ENCODE results near the gene CERK.

The CERK gene

DNA sequence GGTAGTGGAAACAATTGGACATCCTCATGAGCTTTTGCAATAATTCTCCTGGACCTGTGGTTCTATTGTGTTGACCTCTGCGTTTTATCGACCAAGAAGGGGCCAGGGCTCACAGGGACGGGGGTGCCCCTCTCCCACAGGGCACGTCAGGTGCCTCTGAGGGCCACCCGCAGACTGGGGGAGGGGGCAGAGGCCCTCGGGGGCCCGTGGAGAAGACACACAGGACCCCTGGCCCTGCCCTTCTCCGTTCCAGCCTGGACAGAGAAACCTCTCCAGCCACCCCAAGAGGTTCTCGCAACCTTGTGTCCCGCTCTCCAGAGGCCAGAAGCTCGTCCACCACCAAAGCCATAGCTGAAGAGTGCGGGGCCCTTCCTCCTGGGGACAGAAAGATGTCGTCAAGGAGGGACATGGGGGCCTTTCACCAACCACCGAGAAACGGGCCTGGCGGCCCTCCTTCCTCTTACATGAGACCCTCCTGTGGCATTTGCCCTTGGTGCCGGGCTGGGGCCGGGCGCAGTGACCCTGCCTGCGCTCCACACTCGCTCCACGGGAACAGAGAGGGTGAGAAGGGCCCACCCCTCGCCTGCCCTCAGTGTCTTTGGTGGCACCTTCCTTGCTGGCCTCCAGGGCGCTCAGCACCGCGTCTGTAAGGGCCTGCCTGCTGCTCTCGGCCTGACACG lies 60.6 kb downstream of the CERK start:
- DNase-seq (ENCODE audit: low spot score): no peak

DNA sequence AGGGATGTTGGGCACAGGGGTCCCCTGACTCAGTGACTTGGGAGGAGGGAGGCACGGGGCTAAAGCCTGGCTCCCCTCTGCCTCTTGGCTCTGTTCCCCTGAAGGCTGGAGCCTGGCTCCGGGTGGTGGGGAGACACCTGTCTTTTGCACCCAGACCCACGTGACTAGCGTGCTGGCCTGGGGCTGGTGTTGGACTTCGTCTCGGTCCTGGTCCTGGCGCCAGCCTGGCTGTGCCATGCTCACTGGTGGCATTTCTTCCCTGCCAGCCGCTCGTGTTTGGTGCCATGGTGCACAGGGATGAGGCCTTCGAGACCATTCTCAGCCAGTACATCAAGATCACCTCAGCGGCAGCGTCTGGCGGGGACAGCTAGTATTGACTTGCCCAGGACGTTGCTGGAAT lies 61.2 kb downstream of the CERK start:
- no peak for DNase-seq (ENCODE audit: low spot score)

DNA sequence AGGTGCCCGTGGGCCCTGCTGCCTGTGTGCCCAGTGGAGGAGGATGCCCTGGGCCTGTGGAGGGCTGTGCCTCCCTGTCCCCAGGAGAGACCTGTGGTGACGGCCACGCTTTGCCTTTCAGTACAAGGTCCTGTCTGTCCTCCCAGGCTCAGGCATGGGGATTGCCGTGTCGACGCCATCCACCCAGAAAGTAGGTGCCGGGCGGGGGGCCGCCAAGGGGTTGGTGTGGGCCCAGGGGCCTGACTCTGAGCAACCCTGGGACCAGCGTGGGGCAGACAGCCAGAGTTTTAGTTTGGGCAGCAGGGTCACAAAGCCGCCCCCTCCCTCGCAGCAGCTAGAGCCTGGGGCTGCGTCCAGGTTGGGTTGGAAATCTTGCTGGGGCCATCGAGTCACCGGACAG lies 61.6 kb downstream of the CERK start:
- no peak for DNase-seq (ENCODE audit: low spot score)

DNA sequence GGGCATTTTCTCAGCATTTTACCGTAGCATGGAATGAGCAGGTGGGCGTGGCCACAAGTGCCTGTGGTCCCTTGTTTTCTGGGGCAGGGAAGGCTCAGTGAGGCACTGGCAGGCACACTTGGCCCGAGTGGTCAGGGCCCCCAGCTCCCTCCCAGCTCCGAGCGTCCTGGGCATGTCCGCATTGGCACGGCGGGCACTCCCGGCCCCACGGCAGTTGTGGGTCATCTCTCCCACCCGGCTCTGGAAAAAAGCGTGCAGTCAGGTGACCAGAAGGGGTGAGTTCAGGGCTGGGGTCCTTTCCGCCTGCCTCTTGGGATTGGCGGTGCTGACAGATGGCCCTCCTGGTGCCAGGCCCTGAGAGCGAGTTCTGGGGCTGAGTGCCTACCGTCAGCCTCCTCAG lies 62.1 kb downstream of the CERK start:
- no peak for DNase-seq (ENCODE audit: low spot score)

DNA sequence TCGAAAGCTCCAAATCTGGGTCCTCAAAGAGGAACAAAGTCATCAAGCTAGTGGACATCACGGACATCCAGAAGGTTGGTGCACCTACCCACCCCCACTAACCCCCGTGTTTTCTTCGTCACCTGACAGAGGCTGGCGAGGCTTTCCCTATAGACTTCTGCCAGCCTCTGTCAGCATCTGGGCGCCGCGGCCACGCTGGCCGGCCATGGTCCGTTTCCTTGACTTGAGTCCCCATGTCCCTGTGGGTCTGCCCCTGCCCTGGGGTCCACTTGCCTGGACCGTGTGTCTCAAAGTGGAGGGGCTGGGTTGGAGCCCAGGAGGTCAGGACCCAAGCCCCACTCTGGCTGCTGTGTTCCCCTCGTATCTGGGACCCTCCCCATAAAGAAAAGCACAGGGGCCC lies 62.6 kb downstream of the CERK start:
- no peak for DNase-seq (ENCODE audit: low spot score)

DNA sequence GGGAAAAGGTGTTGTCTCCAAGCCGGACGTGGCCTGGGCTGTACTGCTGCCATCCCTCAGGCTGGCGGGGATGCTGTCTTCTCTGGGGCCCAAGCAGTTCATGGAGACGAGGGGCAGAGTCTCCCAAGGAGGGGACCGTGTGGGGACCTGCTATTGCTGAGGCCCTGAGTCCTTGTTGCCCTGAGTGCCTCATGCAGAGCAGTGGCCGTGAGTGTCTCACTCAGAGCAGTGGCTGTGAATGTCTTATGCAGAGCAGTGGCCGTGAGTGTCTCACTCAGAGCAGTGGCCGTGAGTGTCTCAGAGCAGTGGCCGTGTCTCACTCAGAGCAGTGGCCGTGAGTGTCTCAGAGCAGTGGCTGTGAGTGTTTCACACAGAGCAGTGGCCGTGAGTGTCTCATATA lies 63.1 kb downstream of the CERK start:
- no peak for DNase-seq (ENCODE audit: low spot score)

DNA sequence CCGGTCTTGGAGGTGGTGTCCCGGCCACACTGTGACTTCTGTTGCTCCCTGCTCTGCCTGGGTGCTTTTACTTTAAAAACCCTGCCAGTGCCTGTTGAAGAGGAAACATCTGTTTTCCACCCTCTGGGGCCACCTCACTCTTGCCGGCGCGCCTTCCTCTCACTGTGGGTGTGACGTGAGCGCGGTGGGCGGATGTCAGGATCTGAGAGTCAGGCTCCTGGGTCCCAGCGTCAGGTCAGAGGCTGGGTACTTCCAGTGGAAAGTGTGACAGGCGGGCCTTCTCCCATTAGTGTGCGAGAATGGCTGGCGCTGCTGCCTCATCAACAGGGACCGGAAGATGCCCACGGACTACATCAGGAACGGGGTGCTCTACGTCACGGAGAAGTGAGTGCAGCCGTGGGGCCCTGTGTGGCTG lies 63.7 kb downstream of the CERK start:
- DNase-seq (ENCODE audit: low spot score): no peak

DNA sequence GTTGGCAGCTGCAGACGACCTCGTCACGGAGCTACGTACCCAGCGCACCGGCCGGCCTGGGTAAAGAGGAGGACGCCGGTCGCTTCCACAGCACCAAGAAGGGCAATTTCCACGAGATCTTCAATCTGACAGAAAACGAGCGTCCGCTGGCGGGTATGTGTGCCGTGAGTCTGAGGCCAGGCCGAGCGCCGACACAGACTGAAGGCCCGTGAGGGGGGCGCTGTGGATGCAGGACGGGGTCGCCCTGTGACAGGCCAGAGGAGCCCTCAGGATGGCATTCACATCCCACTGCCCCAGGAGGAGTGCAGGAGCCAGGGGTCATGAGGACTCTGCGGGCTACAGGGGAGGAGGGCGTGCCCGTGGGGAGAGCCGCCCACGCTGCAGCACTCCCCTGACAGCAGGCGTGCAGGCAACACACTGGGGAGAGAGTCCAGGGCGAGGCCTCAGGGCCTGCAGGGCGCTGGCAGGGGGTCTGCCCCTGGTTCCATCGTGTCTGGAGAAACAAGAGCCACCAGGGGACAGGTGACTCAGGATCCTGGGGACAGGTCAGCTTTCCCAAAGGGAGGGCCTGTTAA lies 64.3 kb downstream of the CERK start:
- DNase-seq (ENCODE audit: low spot score): no peak

DNA sequence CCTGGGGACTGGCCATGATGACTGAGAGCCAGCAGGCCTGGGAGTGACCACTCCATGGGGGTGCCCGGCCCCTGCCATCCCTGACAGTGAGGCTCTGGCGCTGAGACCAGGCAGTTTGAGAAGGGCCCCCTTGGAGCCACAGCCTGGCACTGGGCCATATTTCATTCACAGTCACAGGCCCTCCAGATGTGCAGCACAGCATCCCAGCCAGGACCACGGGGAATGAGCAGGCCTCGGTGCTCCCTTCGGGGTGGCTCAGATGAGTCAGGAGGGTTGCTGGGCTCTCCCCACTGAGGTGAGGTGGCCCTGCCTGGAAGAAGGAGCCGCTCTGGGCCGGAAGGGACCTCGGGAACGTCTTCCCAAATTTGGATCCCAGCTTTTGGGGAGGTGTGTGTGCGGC lies 64.8 kb downstream of the CERK start:
- no peak for DNase-seq (ENCODE audit: low spot score)

DNA sequence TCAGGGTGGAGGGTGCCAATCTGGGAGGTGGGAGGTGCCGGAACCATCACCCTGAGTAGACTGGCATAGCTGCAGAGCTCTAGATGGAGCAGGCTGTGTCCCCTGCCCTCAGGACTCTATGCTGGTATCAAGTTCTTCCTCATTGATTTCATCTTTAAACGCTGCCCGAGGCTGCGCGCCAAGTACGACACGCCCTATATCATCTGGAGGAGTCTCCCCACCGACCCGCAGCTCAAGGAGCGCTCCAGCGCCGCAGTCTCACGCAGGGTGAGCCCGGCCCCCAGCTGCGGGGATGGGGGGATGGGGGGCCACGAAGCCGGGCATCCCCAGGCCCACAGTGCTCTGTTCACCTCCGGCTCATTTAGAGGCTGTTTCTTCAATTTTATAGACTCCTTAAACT lies 65.3 kb downstream of the CERK start:
- no peak for DNase-seq (ENCODE audit: low spot score)

DNA sequence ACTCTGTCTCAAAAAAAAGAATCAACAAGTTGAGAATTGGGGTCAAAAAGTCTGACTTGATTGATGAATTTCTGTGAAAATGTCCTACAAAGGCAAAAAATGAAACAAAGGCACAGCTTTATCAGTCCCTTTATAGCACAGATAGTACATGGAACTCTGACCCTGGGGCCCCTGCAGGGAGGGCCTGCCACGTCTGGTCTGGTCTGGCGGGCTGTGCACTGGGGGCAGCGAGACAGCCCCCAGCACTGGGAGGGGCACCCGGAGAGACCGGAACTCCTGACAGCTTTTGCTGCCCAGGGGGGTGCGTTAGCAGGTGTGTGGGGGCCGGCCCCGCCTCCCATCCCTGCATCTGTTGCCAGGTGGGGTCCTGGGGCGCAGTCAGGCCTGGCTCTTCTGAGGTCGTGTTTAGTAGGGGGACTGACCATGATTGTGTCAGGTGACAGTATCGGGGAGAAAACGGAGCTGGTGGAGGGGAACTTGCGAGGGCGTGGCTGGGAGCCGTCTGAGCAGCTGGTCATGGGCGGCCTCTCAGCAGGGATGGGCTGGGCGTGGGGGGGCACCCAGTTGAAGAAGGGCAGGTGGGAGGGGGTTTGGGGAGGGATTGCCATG lies 66.1 kb downstream of the CERK start:
- DNase-seq (ENCODE audit: low spot score): peak; percentile 68

DNA sequence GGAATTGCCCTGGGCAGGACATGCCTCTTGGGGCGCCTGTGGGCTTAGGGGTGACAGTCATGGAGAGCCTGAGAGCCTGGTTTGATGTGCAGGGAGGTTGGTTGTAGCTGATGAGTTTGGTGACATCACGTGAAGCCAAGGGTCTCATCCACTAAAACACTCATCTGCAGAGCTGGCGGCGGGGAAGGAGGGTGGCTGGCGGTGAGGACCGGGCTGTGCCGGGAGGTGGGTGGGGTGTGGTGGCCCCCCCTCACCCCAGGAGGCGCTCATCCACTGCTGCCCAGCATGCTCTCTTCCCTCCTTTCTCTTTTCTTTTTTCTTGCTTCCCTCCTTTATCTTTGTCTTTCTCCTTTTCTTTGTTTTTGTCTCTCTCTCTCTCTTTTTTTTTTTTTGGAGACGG lies 68.9 kb downstream of the CERK start:
- DNase-seq (ENCODE audit: low spot score): no peak

DNA sequence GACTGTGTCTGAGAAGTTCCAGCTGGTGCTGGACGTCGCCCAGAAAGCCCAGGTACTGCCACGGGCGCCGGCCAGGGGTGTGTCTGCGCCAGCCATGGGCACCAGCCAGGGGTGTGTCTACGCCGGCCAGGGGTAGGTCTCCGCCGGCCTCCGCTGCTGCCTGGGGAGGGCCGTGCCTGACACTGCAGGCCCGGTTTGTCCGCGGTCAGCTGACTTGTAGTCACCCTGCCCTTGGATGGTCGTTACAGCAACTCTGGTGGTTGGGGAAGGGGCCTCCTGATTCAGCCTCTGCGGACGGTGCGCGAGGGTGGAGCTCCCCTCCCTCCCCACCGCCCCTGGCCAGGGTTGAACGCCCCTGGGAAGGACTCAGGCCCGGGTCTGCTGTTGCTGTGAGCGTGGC lies 69.9 kb downstream of the CERK start:
- no peak for DNase-seq (ENCODE audit: low spot score)

DNA sequence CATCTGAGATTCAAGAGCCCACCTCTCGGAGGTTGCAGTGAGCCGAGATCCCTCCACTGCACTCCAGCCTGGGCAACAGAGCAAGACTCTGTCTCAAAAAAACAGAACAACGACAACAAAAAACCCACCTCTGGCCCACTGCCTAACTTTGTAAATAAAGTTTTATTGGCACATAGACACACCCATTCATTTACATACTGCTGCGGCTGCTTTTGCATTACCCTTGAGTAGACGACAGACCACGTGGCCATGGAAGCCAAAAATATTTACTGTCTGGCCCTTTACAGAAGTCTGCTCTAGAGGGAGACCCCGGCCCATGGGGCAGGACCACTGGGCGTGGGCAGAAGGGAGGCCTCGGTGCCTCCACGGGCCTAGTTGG lies 70.8 kb downstream of the CERK start:
- no peak for DNase-seq (ENCODE audit: low spot score)

DNA sequence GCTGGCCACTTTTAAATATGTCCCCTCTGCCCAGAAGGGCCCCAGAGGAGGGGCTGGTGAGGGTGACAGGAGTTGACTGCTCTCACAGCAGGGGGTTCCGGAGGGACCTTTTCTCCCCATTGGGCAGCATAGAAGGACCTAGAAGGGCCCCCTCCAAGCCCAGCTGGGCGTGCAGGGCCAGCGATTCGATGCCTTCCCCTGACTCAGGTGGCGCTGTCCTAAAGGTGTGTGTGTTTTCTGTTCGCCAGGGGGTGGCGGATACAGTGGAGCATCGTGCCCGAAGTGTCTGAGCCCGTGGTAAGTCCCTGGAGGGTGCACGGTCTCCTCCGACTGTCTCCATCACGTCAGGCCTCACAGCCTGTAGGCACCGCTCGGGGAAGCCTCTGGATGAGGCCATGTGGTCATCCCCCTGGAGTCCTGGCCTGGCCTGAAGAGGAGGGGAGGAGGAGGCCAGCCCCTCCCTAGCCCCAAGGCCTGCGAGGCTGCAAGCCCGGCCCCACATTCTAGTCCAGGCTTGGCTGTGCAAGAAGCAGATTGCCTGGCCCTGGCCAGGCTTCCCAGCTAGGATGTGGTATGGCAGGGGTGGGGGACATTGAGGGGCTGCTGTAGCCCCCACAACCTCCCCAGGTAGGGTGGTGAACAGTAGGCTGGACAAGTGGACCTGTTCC lies 71.3 kb downstream of the CERK start:
- DNase-seq (ENCODE audit: low spot score): no peak

DNA sequence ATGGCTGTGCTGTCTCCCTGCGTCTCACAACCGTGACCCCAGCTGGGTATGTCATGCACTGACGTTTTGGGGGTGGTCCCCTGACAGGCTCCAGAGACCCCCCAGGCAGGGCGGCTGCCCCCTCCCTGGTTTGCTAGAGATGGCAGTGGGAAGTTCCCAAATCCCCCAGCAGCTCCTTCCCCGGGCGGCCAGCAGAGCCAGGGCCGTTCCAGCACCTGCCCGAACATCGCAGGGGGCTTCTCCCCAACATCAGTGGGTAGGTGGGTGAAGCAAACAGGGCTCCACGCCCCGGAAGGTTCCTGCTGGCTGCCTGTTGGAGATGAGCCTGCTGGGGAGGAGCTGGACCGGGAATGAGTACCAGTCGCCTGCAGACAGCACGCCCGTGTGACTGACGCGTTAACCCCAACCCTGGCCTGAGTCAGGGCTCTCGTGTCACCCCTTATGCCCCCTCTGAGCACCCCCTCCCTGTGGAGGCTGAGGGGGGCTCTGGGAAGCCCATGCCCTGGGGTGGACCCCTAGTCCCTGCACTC lies 72.2 kb downstream of the CERK start:
- DNase-seq (ENCODE audit: low spot score): no peak

DNA sequence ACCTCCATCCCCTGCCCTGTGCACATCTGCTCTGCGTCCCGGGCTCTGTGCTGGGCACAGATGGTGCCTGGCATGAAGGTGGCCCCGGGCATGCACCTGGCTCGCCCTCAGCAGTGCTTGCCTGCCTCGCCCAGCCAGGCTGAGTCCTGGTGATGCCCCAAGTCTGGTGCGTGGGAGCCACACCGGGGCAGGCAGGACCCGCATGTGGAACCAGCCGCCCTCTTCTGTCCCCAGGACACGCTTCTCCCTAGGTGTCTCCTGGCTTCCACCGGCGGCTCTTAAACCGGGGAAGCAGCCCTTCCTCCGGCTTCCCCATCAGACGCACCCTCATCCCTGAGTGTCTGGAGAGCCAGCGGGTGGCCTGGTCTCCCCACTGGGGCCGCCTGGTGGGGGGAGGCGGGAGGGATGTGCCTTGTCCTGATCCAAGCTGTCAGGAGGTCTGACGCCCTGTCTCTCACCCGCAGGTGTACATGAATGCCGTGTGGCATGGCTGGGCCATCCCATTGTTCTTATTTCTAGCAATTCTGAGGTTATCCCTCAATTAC lies 72.8 kb downstream of the CERK start:
- no peak for DNase-seq (ENCODE audit: low spot score)

DNA sequence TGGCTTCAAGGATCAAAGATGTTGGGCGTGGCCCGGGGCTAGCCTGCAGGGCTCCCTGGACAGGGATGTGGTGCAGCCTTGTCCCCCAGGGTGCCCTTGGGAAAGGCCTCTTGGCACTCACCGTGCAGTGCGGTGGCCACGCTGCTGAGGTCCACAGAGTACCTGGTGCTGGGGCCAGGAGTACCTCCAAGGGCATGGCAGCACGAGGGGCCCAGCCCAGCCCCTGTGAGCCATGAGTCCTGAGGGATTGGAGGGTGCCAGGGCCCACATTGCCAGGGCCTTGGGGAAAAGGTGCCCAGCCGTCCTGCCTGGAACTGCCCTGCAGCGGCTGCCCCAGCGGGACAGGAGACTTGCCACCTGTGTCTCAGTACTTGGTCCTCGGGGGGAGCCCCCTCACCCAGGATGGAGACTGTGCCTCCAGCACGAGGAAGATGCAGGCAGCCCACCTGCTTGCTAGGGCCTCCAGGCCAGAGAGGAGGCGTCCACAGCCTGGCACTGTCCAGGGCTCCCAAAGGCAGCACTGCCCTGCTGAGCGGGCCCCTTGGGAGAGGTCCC lies 73.7 kb downstream of the CERK start:
- no peak for DNase-seq (ENCODE audit: low spot score)

DNA sequence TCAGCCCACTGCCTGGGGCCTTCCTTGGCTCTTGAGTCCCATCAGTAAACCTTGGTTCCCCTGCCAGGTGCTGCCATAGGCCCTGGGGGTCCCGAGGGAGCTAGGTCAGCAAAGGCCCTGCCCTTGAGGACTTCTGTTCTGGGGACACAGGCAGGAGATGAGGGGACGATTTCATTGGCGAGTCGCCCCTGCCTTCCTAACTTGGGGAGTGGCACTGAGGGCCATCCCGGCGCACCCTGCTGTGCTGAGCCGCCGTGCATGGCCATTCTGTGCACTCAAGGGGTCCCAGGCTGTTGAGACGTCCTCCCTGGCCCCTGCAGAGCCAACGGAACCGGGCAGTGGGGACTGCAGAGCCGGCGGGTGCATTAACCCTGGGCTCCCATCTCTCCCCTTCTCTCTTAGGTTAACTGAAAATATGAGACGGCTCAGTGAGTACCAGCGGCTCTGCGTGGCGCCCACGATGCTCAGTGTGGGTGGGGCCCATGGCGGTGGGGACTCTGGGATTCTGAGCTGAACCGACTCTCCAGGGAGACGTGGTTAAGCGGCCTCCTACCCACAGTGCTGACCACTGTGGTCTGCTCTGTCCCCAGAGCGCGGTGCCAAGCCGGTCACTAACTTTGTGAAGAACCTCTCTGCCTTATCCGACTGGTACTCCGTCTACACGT lies 74.5 kb downstream of the CERK start:
- no peak for DNase-seq (ENCODE audit: low spot score)

DNA sequence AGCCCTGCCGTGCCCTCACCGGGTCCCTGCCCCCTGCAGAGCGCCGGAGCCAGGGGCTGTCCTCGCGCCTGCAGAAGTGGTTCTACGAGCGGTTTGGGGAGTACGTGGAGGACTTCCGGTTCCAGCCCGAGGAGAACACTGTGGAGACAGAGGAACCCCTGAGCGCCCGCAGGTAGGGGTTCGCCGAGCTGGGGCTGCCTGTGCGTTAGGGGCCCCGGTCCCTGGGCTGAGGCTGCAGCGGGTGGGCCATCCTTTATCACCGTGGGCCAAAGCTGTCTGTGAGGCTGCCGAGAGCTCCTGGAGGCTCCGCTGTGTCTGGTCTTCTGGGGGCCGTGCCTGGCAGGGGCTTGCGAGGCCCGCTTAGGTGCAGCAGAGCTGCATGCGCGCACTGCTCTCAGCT lies 75.1 kb downstream of the CERK start:
- no peak for DNase-seq (ENCODE audit: low spot score)

DNA sequence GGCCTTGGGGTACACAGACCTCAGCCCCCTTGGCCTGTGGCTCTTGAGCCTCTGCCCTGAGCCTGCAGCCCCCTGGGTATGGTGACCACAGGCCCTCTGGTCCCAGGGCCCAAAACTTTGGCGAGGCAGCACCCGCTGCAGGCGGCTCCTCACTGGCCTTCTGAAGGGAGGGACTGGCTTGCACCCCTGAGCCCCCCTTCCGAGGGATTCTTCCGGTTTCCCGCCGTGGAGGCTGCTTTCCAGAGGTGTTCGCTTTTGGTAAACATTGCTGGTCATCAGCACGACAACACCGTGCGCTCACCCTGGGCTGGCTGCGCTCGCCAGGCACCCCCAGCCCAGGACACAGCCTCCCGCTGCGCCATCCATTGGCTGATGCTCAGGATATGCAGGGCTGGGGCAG lies 75.8 kb downstream of the CERK start:
- no peak for DNase-seq (ENCODE audit: low spot score)

DNA sequence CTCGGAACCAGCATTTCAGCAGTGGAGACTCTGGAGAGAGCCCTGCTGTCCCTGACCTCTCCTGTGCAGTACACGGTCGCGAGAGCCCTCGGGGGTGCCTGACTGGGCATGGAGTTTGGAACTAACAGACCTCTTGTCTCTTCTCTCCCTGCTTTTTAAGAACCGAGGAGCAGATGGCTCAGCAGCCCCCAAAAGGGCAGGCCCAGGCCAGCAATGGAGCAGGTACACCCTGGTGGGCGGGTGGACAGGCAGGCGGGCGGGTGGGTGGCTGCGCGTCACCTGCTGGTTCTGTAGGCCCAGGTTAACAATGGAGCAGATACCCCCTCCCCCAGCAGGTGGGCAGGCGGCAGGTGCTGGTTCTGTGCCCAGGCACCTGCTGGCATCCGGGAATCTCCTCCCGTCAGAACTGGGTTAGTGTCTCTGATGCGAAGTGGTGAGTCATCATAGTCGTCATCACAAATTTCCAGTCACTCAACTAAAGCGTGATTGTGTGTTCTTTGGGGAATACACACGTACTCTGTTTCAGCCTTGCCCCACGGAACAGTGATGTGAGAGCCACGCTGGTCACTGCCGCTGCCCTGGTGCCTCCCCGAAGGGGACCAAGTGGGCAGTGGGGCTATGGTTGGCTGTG lies 76.7 kb downstream of the CERK start:
- no peak for DNase-seq (ENCODE audit: low spot score)

Data from HuH-7 (cell line).